Measurements from ENCODE around the gene SPDYE3.
"Not testable (repeated sequence)": the region's sequence is repeated elsewhere in the genome, so short reads cannot be mapped to it uniquely, and the experiment has no call there.

DNA sequence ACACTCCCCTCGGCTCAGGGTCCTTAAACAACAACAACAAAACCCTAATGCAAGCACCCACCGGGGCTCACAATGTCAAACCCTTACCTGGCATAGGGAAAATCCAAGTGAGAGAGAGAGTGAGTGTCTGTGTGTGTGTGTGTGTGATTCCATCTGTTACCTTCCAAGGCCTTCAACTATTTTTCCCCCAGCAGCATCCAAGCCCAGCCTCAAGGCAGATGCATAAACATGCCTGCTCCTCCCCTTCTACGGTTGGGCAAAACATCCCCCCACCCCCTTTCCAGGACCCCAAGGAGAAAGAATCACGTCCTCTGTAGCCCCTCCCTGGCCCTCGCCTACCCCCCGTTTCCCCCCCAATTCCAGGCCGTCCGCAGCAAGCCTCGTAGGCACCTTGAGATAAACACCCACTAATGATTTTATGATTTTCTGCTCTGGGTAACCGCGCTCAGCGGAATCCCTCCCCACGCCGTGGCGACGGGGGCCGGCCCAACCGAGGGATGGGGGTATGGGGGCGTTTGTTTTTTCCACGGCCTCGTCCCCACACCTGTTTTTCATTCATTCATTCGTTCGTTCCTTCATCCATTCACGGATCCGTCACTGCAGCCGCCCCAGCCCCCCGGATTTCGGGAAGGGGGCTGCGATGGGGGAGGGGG, 36.4 kb upstream of the SPDYE3 start:
- TF ChIP-seq, protein P1, sequence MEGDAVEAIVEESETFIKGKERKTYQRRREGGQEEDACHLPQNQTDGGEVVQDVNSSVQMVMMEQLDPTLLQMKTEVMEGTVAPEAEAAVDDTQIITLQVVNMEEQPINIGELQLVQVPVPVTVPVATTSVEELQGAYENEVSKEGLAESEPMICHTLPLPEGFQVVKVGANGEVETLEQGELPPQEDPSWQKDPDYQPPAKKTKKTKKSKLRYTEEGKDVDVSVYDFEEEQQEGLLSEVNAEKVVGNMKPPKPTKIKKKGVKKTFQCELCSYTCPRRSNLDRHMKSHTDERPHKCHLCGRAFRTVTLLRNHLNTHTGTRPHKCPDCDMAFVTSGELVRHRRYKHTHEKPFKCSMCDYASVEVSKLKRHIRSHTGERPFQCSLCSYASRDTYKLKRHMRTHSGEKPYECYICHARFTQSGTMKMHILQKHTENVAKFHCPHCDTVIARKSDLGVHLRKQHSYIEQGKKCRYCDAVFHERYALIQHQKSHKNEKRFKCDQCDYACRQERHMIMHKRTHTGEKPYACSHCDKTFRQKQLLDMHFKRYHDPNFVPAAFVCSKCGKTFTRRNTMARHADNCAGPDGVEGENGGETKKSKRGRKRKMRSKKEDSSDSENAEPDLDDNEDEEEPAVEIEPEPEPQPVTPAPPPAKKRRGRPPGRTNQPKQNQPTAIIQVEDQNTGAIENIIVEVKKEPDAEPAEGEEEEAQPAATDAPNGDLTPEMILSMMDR (conservative IDR thresholded peaks at IDR 0.05 in 1 of 2, IDR thresholded peaks at IDR 0.05 in 1 of 2; ENCODE audit: extremely low read depth in 1 of 2, insufficient read depth in 1 of 2, low read depth in 1 of 2, low read length in 2 of 2), result not testable (repeated sequence)
- not testable (repeated sequence) for TF ChIP-seq EZH2 (IDR thresholded peaks at IDR 0.05; ENCODE audit: borderline replicate concordance, low read length)

All from mammary epithelial cell (primary cell).